BJ (cell line): ENCODE measurements around the gene NKAIN2. TPM values are rescaled to one million over a fixed set of nuclear protein-coding genes. Genes with fewer than 3 reads are reported as not detected.

Source experiments
- CTCF ChIA-PET: fragments of 350-600 bp; formaldehyde crosslinking; extraction: SDS; loops from one replicate; lab custom pipeline; 2021; ENCODE audit warnings: antibody characterized with exemption, inconsistent platforms; lab: Yijun Ruan, JAX
- POLR2A ChIA-PET: fragments of 300-600 bp; sonication (Branson Sonifier 250); formaldehyde crosslinking; extraction: SDS; loops from one replicate; lab custom pipeline; 2021; ENCODE audit warnings: antibody characterized with exemption; lab: Charles Lee
- DNase-seq: peaks from one replicate; pipeline ENCODE4 v3.0.0-alpha.2; 2011; ENCODE audit warnings: low read depth
- H3K27me3 ChIP-seq: 2 replicates; pipeline ENCODE4 v1.6.0; 2011; ENCODE audit warnings: low read length; ENCODE audit not compliant: control insufficient read depth, insufficient read depth
- H3K36me3 ChIP-seq: 2 replicates; pipeline ENCODE4 v1.5.1; 2011; ENCODE audit warnings: low read length; ENCODE audit not compliant: control insufficient read depth, insufficient read depth
- H3K4me3 ChIP-seq: 2 replicates; pipeline ENCODE4 v1.5.1; 2011; ENCODE audit warnings: low read depth, mild to moderate bottlenecking, control low read depth, low read length
- polyA plus RNA-seq: library from polyadenylated mRNA; depleted of rRNA; stranded (reverse); fragments of >200 nt; gene quantifications from 2 replicates; pipeline ENCODE4 v1.2.3, GENCODE V29; 2011
- TF ChIP-seq, protein P1 (sequence below): IDR thresholded peaks from 2 replicates; pipeline ENCODE4 v1.5.1; 2011; ENCODE audit warnings: low read depth, mild to moderate bottlenecking, control low read depth, inconsistent platforms, low read length, moderate library complexity; ENCODE audit not compliant: insufficient read depth

Gene NKAIN2
- polyA plus RNA-seq, 1 experiment, result not detected

DNA sequence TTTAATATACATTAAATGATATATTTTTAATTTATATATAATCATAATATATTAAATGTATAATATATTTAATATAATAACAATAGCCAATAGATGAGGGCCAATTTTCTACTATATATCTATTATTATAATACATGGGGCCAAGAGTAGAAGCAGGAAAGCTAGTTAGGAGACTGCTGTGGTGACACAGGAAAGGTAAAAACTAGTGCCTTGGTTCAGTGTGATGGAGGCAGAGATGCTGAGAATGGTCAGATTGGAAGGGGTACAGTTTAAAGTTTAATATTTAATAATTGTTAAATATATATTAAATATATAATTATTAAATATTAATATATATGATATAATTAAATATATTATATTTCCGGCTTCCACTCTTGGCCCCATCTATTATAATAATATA is 1055.7 kb downstream of the NKAIN2 start:
- Histone ChIP-seq H3K4me3 (no peak overlapping the region), H3K27me3 (no peaks in the 10 kb centered on the region), H3K36me3 (no peaks in the 10 kb centered on the region)
- CTCF ChIA-PET, result no interaction called here
- TF ChIP-seq, protein P1, sequence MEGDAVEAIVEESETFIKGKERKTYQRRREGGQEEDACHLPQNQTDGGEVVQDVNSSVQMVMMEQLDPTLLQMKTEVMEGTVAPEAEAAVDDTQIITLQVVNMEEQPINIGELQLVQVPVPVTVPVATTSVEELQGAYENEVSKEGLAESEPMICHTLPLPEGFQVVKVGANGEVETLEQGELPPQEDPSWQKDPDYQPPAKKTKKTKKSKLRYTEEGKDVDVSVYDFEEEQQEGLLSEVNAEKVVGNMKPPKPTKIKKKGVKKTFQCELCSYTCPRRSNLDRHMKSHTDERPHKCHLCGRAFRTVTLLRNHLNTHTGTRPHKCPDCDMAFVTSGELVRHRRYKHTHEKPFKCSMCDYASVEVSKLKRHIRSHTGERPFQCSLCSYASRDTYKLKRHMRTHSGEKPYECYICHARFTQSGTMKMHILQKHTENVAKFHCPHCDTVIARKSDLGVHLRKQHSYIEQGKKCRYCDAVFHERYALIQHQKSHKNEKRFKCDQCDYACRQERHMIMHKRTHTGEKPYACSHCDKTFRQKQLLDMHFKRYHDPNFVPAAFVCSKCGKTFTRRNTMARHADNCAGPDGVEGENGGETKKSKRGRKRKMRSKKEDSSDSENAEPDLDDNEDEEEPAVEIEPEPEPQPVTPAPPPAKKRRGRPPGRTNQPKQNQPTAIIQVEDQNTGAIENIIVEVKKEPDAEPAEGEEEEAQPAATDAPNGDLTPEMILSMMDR, result no peak
- DNase-seq, result no peak
- POLR2A ChIA-PET, result no interaction called here

DNA sequence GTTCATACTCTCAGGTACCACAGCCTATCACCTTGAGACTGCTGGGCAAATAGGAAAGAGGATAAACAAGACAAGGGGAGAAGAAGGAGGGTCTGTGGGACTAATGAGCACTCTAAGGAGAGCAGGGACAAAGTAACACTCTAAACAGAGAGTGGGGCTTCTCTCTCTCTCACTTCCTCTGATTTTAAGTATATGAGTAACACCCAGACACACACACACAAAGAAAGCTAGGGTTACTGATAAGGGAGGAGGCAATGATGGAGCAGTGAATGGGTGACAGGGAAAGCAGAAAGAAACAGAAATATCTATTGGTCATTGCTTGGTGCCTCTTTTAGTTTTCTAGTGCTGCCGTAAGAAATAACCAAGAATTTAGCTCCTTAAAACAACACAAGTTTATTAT is 1062.4 kb downstream of the NKAIN2 start:
- H3K36me3 ChIP-seq, result no peaks in the 10 kb centered on the region
- H3K27me3 ChIP-seq, result no peaks in the 10 kb centered on the region
- ChIA-PET POLR2A (no interaction called here), CTCF (interaction anchor here (1.0 to 1.8 kb wide), 3 partner anchors 248 to 889 kb away, joined by 3 to 11 read pairs (median 3); no protein-coding TSS in a partner anchor)
- TF ChIP-seq, protein P1, result no peak
- H3K4me3 ChIP-seq, result no peak overlapping the region
- no peak for DNase-seq

DNA sequence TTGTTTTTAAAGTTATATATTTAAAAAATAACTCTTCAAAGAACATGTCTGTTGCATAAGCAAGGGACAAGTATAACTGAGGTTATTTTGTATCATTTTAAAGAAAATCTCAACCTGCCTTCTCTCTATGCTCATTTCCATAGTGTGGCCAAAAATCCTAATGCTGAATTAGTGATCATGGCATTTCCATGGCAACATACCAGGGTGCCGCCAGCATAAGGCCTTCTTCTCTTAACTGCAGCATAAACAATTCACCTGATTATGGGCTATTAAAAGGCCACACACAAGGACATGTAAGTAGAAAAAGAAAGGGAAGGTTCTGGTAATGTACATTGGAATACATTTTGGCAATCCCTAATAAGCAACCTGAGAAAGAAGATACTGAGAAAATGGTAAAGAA is 1063.5 kb downstream of the NKAIN2 start:
- TF ChIP-seq, protein P1, result no peak
- ChIA-PET POLR2A (no interaction called here), CTCF (interaction anchor here (1.6 to 1.8 kb wide), 2 partner anchors 247 to 249 kb away, joined by 3 to 11 read pairs; no protein-coding TSS in a partner anchor)

DNA sequence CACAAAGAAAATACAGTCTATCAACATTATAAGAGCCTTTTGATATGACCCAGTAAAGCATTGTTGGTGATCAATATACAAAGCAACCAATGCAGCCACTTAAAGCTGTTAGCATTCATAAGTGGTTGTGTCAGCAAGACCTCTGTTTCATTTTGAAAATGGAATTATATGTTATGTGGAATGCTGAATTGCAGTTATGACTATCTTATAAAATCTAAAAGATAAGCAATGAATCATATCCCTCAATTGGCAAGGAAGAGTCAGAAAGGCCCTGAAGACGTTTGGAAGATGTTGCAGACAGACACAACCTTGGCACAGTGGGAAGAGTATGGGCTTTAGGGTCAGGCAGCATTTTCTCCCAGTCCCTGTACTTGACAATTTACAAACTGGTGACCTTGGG is 1064.8 kb downstream of the NKAIN2 start:
- DNase-seq, result no peak
- Histone ChIP-seq H3K36me3 (no peaks in the 10 kb centered on the region), H3K27me3 (no peaks in the 10 kb centered on the region), H3K4me3 (no peak overlapping the region)
- ChIA-PET POLR2A (no interaction called here), CTCF (interaction anchor here (5.9 kb wide), 1 partner anchor 245 kb away, joined by 62 read pairs; no protein-coding TSS in a partner anchor)
- TF ChIP-seq, protein P1, result no peak

More for the DNA sequence above, 1063.5 kb downstream of the NKAIN2 start:
- Histone ChIP-seq H3K36me3 (no peaks in the 10 kb centered on the region), H3K4me3 (no peak overlapping the region), H3K27me3 (no peaks in the 10 kb centered on the region)
- DNase-seq, result no peak

DNA sequence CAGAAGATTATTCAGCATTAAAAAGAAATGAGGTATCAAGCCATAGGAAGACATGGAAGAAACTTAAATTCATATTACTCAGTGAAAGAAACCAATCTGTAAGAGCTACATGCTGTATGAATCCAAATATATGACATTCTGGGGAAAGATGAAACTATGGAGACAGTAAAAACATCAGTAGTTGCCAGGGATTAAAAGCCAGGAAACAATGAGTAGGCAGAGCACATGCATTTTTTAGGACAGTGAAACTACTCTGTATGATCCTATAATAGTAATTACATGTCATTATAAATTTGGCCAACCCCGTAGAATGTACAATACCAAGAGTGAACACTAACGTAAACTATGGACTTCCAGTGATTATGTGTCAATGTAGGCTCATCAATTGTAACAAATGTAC is 1065.8 kb downstream of the NKAIN2 start:
- POLR2A ChIA-PET, result no interaction called here
- no peak overlapping the region for H3K4me3 ChIP-seq
- no peaks in the 10 kb centered on the region for H3K27me3 ChIP-seq
- DNase-seq, result no peak
- TF ChIP-seq, protein P1, result no peak
- CTCF ChIA-PET, result interaction anchor here (5.9 kb wide), 1 partner anchor 244 kb away, joined by 62 read pairs; no protein-coding TSS in a partner anchor
- no peaks in the 10 kb centered on the region for H3K36me3 ChIP-seq
